OCI-LY3 (cell line): ENCODE data around the gene CDK4.
"Not testable (repeated sequence)": the region's sequence is repeated elsewhere in the genome, so short reads cannot be mapped to it uniquely, and the experiment has no call there.

Experiments
- CTCF ChIP-seq: fragments of 200-600, 300-600 bp; sonication (generic); IDR thresholded peaks from 2 replicates; pipeline ENCODE4 v1.5.1; 2014; ENCODE audit warnings: antibody characterized with exemption, low read length, low read depth
- EZH2phosphoT487 ChIP-seq: fragments of 200-600 bp; shearing (Covaris generic); IDR thresholded peaks from 2 replicates; pipeline ENCODE4 v1.6.1; 2018; ENCODE audit warnings: antibody characterized with exemption, mixed run types, low read depth

- not testable (repeated sequence) for TF ChIP-seq CTCF, EZH2phosphoT487
Measured at GRCh38 chr12:57721846-57722608, 30.1 kb downstream of the CDK4 start.
